Activated T-helper 2 cell treated with anti-CD3 and anti-CD28 coated beads, Interferon-gamma antibody, Interleukin-2, Interleukin-4, amounts not matched to agents 10 μg/mL and 5 μg/mL and 100 μg/mL, durations not matched to agents 14 hours and 24 hours and 36 hours (primary cell): ENCODE data around the gene SCAMP5. TPM values are rescaled to one million over a fixed set of nuclear protein-coding genes. Genes with fewer than 3 reads are reported as not detected.

Experiments used
- DNase-seq: peaks from one replicate; pipeline ENCODE4 v3.0.0; 2021; ENCODE audit warnings: low spot score
- H3K27ac Mint-ChIP-seq: one replicate; pipeline ENCODE4 v1.8.0; 2021; ENCODE audit warnings: mixed read lengths
- H3K27me3 Mint-ChIP-seq: one replicate; pipeline ENCODE4 v1.8.0; 2021; ENCODE audit warnings: low read depth, mixed read lengths
- H3K36me3 Mint-ChIP-seq: one replicate; pipeline ENCODE4 v1.8.0; 2021; ENCODE audit warnings: low read depth, mixed read lengths
- H3K4me1 Mint-ChIP-seq: one replicate; pipeline ENCODE4 v1.8.0; 2021; ENCODE audit warnings: low read depth, mixed read lengths
- H3K4me3 Mint-ChIP-seq: one replicate; pipeline ENCODE4 v1.8.0; 2021; ENCODE audit warnings: low read depth, mild to moderate bottlenecking, moderate library complexity, mixed read lengths
- H3K9me3 Mint-ChIP-seq: one replicate; pipeline ENCODE4 v1.8.0; 2021; ENCODE audit warnings: mixed read lengths
- intact Hi-C: fragments of 100-400 bp; cut with micrococcal nuclease; formaldehyde crosslinking; loops from one replicate; pipeline ENCODE4 v1.15.1; 2023
- total RNA-seq: library from RNA; stranded (reverse); gene quantifications from 2 replicates; pipeline ENCODE4 v1.2.3, GENCODE V29; 2022

The SCAMP5 gene
- total RNA-seq, 1 donor from 2014 or later, result 0.89 TPM

DNA sequence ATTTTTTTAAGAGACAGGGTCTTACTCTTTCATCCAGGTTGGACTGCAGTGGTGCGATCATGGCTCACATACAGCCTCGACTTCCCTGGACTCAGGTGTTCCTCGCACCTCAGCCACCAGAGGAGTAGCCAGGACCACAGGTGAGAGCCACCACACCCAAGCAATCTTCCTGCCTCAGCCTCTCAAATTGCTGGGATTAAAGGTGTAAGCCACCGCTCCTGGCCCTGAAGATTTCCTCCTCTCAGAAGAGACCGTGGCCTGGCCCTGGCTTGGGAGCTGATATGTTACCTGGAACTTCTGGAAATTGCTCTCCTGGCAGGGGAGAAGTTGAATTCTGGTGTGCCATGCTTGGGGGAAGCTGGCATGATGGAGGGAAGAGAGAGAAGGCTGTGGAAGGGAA lies 64.2 kb downstream of the SCAMP5 start:
- Mint-ChIP-seq H3K4me3 (no peak overlapping the region), H3K27ac (no peak overlapping the region), H3K4me1 (peaks cover 39% of the 10 kb centered on the region), H3K27me3 (no peaks in the 10 kb centered on the region), H3K9me3 (no peaks in the 10 kb centered on the region), H3K36me3 (peaks cover 25% of the 10 kb centered on the region)
- DNase-seq, result no peak
- intact Hi-C loops, result no loop called here

DNA sequence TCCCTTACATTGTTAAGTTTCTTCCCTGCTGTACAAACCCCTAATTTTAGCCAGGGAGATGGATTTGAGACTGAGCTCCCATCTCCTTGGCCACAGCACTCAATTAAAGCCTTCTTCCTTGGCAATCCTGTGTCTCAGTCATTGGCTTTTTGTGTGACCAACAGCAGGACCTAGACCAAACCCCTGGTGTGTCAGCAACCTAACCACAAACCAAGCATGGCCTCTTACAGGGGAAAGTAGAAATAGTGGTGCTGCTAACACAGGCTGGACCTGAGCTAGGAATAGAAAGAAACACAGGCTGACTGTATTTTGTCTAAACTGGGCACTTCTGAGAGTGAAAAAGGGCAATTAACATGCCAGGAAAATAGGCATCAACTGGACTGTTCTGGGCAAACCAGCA lies 65.9 kb downstream of the SCAMP5 start:
- Mint-ChIP-seq H3K27me3 (no peaks in the 10 kb centered on the region), H3K4me1 (peaks cover 46% of the 10 kb centered on the region), H3K4me3 (no peak overlapping the region), H3K27ac (peak overlapping the region; percentile 69), H3K9me3 (peaks cover 6% of the 10 kb centered on the region), H3K36me3 (peaks cover 27% of the 10 kb centered on the region)
- no peak for DNase-seq
- intact Hi-C loops, result no loop called here

DNA sequence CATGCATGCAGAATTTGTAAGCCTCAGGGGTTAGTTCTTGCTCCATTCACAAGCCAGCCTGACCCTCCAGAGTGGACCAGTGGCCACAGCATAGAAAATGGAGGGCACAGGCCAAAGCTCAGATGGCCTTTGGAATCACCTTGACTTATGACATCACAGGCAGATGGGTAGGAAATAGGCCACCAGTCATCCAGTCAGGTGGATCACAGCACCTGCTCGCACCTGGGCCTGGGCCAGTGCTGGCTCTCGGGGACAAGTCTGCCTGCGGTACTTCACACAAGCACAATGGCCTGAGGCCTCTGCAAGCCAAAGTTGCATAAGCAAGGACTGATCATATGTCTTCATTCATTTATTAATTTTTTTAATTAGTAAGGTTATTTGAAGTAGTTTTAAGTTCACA lies 67.3 kb downstream of the SCAMP5 start:
- H3K4me1 Mint-ChIP-seq, result peaks cover 58% of the 10 kb centered on the region
- no peak overlapping the region for H3K4me3 Mint-ChIP-seq
- H3K27ac Mint-ChIP-seq, result no peak overlapping the region
- no peaks in the 10 kb centered on the region for H3K27me3 Mint-ChIP-seq
- H3K9me3 Mint-ChIP-seq, result peaks cover 11% of the 10 kb centered on the region
- DNase-seq, result no peak
- intact Hi-C loops, result no loop called here
- H3K36me3 Mint-ChIP-seq, result peaks cover 40% of the 10 kb centered on the region

DNA sequence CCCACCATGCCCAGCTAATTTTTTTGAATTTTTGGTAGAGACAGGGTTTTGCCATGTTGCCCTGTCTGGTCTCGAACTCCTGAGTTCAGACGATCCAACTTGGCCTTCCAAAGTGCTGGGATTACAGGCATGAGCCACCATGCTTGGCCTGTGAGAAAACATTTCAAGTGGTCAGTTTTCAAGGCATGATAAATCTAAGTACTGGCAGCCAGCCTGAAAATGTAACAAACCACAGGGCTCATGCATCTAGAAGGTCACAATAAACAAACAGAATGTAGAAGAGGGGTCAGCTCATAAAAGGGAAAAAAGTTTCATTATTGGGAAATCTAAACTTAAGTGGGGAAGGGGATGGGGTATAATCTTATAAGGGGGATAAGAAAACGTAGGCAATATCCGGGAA lies 68.0 kb downstream of the SCAMP5 start:
- Mint-ChIP-seq H3K27me3 (no peaks in the 10 kb centered on the region), H3K27ac (no peak overlapping the region), H3K4me1 (peaks cover 58% of the 10 kb centered on the region), H3K9me3 (peaks cover 11% of the 10 kb centered on the region), H3K36me3 (peaks cover 42% of the 10 kb centered on the region), H3K4me3 (no peak overlapping the region)
- intact Hi-C loops, result no loop called here
- DNase-seq, result no peak

GRCh38 chr15:75063889-75064288 lies 68.5 kb downstream of the SCAMP5 start:
- DNase-seq, result no peak

DNA sequence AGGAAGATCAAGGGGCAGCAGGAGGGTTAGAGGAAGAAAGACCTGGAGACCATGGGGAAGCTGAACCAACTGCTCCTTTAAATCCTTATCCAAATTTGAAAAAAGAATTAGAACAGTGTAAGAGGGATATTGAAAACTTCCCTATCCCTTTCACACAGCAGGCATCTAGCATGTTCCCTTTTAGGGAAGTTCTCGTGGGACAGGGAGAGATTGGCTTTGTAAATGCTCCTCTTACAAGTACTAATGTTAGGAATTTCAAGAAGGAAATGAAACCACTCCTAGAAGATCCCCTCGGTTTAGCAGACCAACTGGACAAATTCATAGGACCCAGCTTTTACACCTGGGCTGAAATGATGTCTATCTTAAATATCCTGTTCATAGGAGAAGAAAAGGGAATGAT lies 69.5 kb downstream of the SCAMP5 start:
- Mint-ChIP-seq H3K4me3 (no peak overlapping the region), H3K4me1 (peaks cover 70% of the 10 kb centered on the region), H3K27ac (no peak overlapping the region), H3K36me3 (peaks cover 49% of the 10 kb centered on the region), H3K9me3 (peaks cover 11% of the 10 kb centered on the region), H3K27me3 (no peaks in the 10 kb centered on the region)
- no peak for DNase-seq
- intact Hi-C loops, result no loop called here

More at GRCh38 chr15:75063889-75064288, 68.5 kb downstream of the SCAMP5 start:
- no peak overlapping the region for H3K27ac Mint-ChIP-seq
- H3K9me3 Mint-ChIP-seq, result peaks cover 11% of the 10 kb centered on the region
- no peaks in the 10 kb centered on the region for H3K27me3 Mint-ChIP-seq
- intact Hi-C loops, result no loop called here
- H3K36me3 Mint-ChIP-seq, result peaks cover 45% of the 10 kb centered on the region
- H3K4me3 Mint-ChIP-seq, result no peak overlapping the region
- peaks cover 61% of the 10 kb centered on the region for H3K4me1 Mint-ChIP-seq

GRCh38 chr15:75065467-75065850 lies 70.1 kb downstream of the SCAMP5 start:
- no peak for DNase-seq
- peak overlapping the region; percentile 97 for H3K27ac Mint-ChIP-seq
- H3K9me3 Mint-ChIP-seq, result peaks cover 11% of the 10 kb centered on the region
- intact Hi-C loops, result no loop called here
- H3K36me3 Mint-ChIP-seq, result peaks cover 50% of the 10 kb centered on the region
- no peak overlapping the region for H3K4me3 Mint-ChIP-seq
- H3K27me3 Mint-ChIP-seq, result no peaks in the 10 kb centered on the region
- peaks cover 75% of the 10 kb centered on the region for H3K4me1 Mint-ChIP-seq

DNA sequence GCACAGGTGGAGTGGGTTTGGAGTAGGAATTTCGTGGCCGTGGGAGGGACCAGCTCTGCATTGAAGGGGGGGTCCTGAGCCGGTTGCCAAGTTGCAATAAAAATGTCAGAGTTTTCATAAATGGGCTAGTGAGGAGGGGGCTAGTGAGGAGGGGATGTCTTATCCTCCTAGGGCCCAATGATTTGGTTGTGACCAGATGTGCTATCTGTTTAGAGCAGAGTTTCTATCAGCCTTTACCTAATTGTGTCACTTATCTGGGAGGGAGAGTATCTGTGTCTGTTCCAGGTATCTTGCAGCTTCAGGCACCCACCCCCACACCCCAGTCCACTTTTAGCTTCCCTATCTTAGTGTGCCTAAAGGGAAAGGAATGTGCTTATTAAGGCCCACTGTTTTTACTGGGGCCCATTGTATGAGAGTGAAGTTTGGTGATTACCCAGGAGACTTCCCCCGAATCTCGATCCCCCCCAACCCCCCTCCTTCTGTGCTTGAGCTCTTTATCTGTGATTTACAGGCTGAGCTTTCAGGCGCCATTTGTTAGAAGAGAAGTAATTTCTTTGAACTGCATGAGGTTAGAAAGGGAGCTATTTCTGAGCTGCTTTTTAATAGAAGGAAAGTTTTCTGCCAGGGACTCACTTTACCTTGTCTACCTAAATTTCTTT lies 70.6 kb downstream of the SCAMP5 start:
- DNase-seq, result no peak
- intact Hi-C loops, result loop anchor here (2.0 kb wide), 2 partner anchors 39 to 65 kb away; no protein-coding TSS in a partner anchor
- peaks cover 11% of the 10 kb centered on the region for H3K9me3 Mint-ChIP-seq
- H3K27me3 Mint-ChIP-seq, result no peaks in the 10 kb centered on the region
- H3K27ac Mint-ChIP-seq, result peak overlapping the region; percentile 97
- H3K4me1 Mint-ChIP-seq, result peaks cover 76% of the 10 kb centered on the region
- H3K36me3 Mint-ChIP-seq, result peaks cover 49% of the 10 kb centered on the region
- peak overlapping the region; percentile 3 for H3K4me3 Mint-ChIP-seq

GRCh38 chr15:75067123-75067830 lies 71.9 kb downstream of the SCAMP5 start:
- Mint-ChIP-seq H3K4me1 (peaks cover 79% of the 10 kb centered on the region), H3K4me3 (peak overlapping the region; percentile 70), H3K9me3 (peaks cover 14% of the 10 kb centered on the region), H3K36me3 (peaks cover 46% of the 10 kb centered on the region), H3K27me3 (no peaks in the 10 kb centered on the region), H3K27ac (peak overlapping the region; percentile 97)
- intact Hi-C loops, result loop anchor here (1.0 to 2.0 kb wide), 4 partner anchors 38 to 64 kb away; partner anchors contain the start of gene PPCDC
- peak; percentile 72 for DNase-seq

DNA sequence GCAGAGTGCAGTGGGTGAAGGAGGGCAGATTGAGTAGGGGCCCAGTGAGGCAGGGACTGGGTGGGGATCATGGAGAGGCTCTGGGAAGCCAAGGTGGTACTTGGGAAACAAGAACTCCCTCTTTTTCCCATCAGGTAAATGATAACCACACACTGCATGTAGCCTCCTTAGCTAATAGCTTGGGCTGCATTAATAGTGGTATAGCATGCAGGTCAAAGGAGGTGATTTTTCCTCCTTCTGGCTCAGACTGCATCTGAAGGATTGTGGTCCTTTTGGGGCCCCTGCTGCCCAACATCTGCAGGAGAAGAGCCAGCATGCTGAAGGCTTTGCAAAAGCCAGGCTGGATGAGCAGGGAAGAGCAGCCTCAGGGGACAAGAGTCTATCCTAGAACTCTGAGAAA lies 73.4 kb downstream of the SCAMP5 start:
- intact Hi-C loops, result no loop called here
- H3K27me3 Mint-ChIP-seq, result no peaks in the 10 kb centered on the region
- H3K4me3 Mint-ChIP-seq, result no peak overlapping the region
- peak overlapping the region; percentile 97 for H3K27ac Mint-ChIP-seq
- peaks cover 17% of the 10 kb centered on the region for H3K9me3 Mint-ChIP-seq
- peaks cover 48% of the 10 kb centered on the region for H3K36me3 Mint-ChIP-seq
- no peak for DNase-seq
- peaks cover 82% of the 10 kb centered on the region for H3K4me1 Mint-ChIP-seq

DNA sequence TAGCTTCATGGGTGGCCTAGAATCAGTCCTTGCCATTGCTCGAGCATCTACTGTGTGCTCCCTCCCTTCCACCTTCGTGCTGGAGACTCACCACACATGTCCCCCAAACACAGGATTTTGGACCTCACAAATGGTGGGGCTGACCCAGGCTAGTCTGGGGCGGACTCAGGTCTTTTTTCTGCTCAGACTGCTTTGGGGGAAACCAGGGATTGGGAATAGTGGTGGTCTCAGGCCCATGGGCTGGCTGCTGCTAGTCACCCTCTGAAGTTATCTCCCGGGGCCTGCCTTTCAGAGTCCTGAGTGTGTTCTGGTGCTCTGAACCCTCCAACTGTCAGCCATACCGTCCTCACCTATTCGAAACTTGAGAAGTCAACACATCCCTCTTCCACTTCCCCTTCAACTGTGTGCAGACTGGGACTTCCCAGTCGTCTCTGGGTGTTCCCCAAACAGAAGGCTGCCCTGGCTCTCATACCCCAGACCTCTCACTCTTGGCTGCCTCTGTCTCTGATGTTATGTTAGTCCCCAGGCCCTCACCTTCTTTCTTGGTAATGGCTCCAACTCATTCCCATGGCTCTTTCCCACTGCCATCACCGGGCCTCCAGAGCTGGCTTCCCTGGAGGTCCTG lies 74.0 kb downstream of the SCAMP5 start:
- peak overlapping the region; percentile 44 for H3K27ac Mint-ChIP-seq
- intact Hi-C loops, result no loop called here
- H3K27me3 Mint-ChIP-seq, result no peaks in the 10 kb centered on the region
- no peak for DNase-seq
- H3K4me3 Mint-ChIP-seq, result no peak overlapping the region
- H3K9me3 Mint-ChIP-seq, result peaks cover 17% of the 10 kb centered on the region
- H3K36me3 Mint-ChIP-seq, result peaks cover 41% of the 10 kb centered on the region
- peaks cover 79% of the 10 kb centered on the region for H3K4me1 Mint-ChIP-seq

- Mint-ChIP-seq H3K36me3 (peaks cover 38% of the 10 kb centered on the region), H3K27ac (no peak overlapping the region), H3K4me3 (no peak overlapping the region), H3K9me3 (peaks cover 22% of the 10 kb centered on the region), H3K4me1 (peaks cover 71% of the 10 kb centered on the region), H3K27me3 (no peaks in the 10 kb centered on the region)
- intact Hi-C loops, result loop anchor here (5.0 kb wide), 1 partner anchor 33 kb away; no protein-coding TSS in a partner anchor
- DNase-seq, result no peak
These were observed 75.3 kb downstream of the SCAMP5 start for GRCh38 chr15:75070674-75071073.
